Osteoblast (primary cell): ENCODE results near the gene ARL13B. TPM values are rescaled to one million over a fixed set of nuclear protein-coding genes. Genes with fewer than 3 reads are reported as not detected.

ENCODE experiments used
- DNase-seq: peaks from one replicate; pipeline ENCODE4 v3.0.0; 2011; ENCODE audit warnings: low spot score, mixed read lengths; ENCODE audit not compliant: insufficient read length; ENCODE audit errors: missing footprints
- H2AFZ ChIP-seq: 2 replicates; pipeline ENCODE4 v1.6.0; 2011; ENCODE audit warnings: mild to moderate bottlenecking, low read length
- H3K27ac ChIP-seq: 2 replicates; pipeline ENCODE4 v1.5.1; 2011; ENCODE audit warnings: mild to moderate bottlenecking, low read depth, low read length, moderate library complexity
- H3K27me3 ChIP-seq: 2 replicates; pipeline ENCODE4 v1.6.0; 2012; ENCODE audit warnings: mild to moderate bottlenecking, control low read depth, inconsistent platforms, low read length, moderate library complexity; ENCODE audit not compliant: insufficient read depth
- H3K36me3 ChIP-seq: 2 replicates; pipeline ENCODE4 v1.5.1; 2011; ENCODE audit warnings: mild to moderate bottlenecking, low read length, control low read depth, moderate library complexity; ENCODE audit not compliant: insufficient read depth
- H3K4me1 ChIP-seq: 2 replicates; pipeline ENCODE4 v1.5.1; 2011; ENCODE audit warnings: mild to moderate bottlenecking, low read length, control low read depth, moderate library complexity; ENCODE audit not compliant: insufficient read depth
- H3K4me2 ChIP-seq: 2 replicates; pipeline ENCODE4 v1.6.0; 2011; ENCODE audit warnings: mild to moderate bottlenecking, low read length; ENCODE audit not compliant: insufficient read depth
- H3K4me3 ChIP-seq: fragments of 200-600 bp; sonication (generic); 3 replicates; pipeline ENCODE4 v1.5.1; 2012; ENCODE audit warnings: mild to moderate bottlenecking, low read length, inconsistent platforms; ENCODE audit not compliant: insufficient read depth
- H3K79me2 ChIP-seq: 2 replicates; pipeline ENCODE4 v1.6.0; 2012; ENCODE audit warnings: mild to moderate bottlenecking, low read length, control low read depth, inconsistent platforms; ENCODE audit not compliant: insufficient read depth
- H3K9me3 ChIP-seq: 2 replicates; pipeline ENCODE4 v1.5.1; 2011; ENCODE audit warnings: low read depth, low read length, control low read depth
- H4K20me1 ChIP-seq: 2 replicates; pipeline ENCODE4 v1.6.0; 2012; ENCODE audit warnings: mild to moderate bottlenecking, low read length, control low read depth; ENCODE audit not compliant: insufficient read depth
- CTCF ChIP-seq: IDR thresholded peaks from 2 replicates; pipeline ENCODE4 v1.5.1; 2011; ENCODE audit warnings: mild to moderate bottlenecking, low read depth, low read length, moderate library complexity; ENCODE audit errors: extremely low read depth
- small RNA-seq: library from RNA; depleted of rRNA; stranded (forward); fragments of <200 nt; gene quantifications from one replicate; pipeline ENCODE3, GENCODE V24; 2012
- total RNA-seq: library from RNA; depleted of rRNA; stranded (reverse); fragments of >200 nt; gene quantifications from 2 replicates; pipeline ENCODE4 v1.2.3, GENCODE V29; 2012

The ARL13B gene
- total RNA-seq, 1 donor = 18.1 TPM

DNA sequence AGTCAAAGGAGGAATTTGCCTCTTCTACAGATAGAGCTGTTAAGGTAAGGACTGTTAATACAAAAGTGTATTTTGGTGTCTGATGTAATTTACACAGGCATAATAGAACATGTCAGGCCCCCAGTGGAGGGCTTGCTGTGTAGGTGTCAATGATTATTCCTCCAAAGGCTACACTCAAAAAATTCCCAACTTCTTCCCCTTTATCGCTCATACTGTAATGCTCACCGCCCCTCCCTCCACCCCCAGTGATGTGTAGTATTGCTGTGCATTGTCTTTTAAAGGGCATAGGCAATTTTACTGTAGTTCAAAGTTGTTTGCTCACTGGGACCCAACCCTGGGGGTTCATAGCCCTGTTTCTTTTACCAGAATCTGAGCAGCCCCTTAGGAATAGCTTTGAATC, 115.2 kb downstream of the ARL13B start:
- TF ChIP-seq CTCF = no peak
- DNase-seq = no peak
- Histone ChIP-seq H3K4me2 (no peak overlapping the region), H3K4me1 (no peaks in the 10 kb centered on the region), H3K36me3 (peaks cover 15% of the 10 kb centered on the region), H4K20me1 (no peaks in the 10 kb centered on the region), H3K27me3 (no peaks in the 10 kb centered on the region), H2AFZ (no peak overlapping the region), H3K79me2 (no peaks in the 10 kb centered on the region), H3K27ac (no peak overlapping the region), H3K9me3 (no peaks in the 10 kb centered on the region), H3K4me3 (no peak overlapping the region)

DNA sequence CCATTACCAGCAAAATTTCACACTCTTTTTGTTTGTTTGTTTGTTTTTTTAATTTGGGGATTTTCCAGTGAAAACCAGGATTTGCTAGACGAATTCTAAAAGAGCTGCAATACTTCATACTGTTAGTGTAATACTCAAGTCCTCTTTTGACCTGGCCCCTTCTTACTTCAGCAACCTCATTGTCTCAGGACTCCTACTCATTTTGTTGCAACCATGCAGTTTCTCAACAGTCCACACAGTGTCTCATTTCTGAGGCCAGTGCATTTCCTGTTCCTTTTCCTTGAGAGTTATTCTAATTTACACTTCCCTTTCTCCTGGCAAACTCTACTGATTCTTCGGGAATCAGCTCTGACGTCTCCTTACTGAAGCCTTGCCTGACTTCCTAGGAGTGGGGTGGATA, 118.5 kb downstream of the ARL13B start:
- H3K4me2 ChIP-seq = no peak overlapping the region

DNA sequence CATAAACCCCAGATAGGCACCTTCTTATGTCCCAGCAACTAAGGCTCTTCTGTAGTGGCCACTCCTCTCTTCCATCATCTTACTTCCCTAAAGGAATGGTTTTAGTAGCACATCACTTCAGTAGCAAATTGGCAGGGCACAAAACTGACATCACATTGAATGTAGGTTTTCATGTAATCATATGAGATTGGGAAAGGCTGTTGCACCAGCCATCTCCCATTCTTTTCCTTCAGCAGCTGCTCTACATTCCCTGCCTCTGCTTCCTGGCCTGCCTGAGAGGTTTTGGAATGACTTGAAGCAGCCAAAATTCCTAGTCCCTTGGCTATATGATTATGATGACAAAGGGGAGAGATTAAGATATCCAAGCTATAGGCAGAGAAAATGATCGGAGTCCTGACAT, 119.4 kb downstream of the ARL13B start:
- Histone ChIP-seq H3K27me3 (no peaks in the 10 kb centered on the region), H3K27ac (no peak overlapping the region), H3K4me3 (no peak overlapping the region), H3K79me2 (no peaks in the 10 kb centered on the region), H2AFZ (no peak overlapping the region), H3K4me1 (no peaks in the 10 kb centered on the region), H3K4me2 (no peak overlapping the region), H3K36me3 (peaks cover 16% of the 10 kb centered on the region), H3K9me3 (no peaks in the 10 kb centered on the region), H4K20me1 (no peaks in the 10 kb centered on the region)
- DNase-seq = no peak
- TF ChIP-seq CTCF = no peak

More for the DNA sequence above, 118.5 kb downstream of the ARL13B start:
- Histone ChIP-seq H3K27ac (no peak overlapping the region), H3K4me3 (no peak overlapping the region), H4K20me1 (no peaks in the 10 kb centered on the region), H3K9me3 (no peaks in the 10 kb centered on the region), H3K27me3 (no peaks in the 10 kb centered on the region), H3K4me1 (no peaks in the 10 kb centered on the region), H3K36me3 (peaks cover 16% of the 10 kb centered on the region), H2AFZ (peak overlapping the region; percentile 37), H3K79me2 (no peaks in the 10 kb centered on the region)
- DNase-seq = peak; percentile 35
- no peak for TF ChIP-seq CTCF

DNA sequence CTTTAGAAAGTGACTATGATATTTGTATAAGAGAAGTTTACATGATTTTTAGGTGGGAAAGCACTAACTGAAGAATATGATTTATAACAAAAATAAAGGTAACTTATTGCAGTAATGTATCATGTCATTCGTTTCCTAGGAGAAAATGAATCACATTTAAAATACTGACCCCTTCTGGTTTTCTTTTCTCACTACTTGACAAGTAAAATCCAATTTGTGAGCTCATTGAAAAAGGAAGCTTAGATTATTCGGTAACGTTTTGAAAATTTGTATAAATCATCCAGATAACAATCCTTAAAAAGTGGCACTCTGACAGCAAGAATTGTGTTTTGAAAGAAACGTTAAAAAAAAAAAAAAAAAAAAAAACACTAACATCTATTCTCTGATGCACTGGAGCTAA, 121.9 kb downstream of the ARL13B start:
- Histone ChIP-seq H3K4me2 (no peak overlapping the region), H3K27me3 (no peaks in the 10 kb centered on the region), H3K4me3 (no peak overlapping the region), H3K79me2 (no peaks in the 10 kb centered on the region), H3K27ac (no peak overlapping the region), H3K9me3 (no peaks in the 10 kb centered on the region), H2AFZ (no peak overlapping the region), H3K36me3 (peaks cover 6% of the 10 kb centered on the region), H4K20me1 (no peaks in the 10 kb centered on the region), H3K4me1 (no peaks in the 10 kb centered on the region)
- DNase-seq = no peak
- peak; percentile 45 for TF ChIP-seq CTCF

Small RNAs within 50 kb of the gene (small RNA-seq; reads per million reads assigned to genes)
- gene RF00019 = not detected
- gene RNU6-511P = not detected

Other genes with a start within 250 kb of the ARL13B start
- gene PROS1, start 6.3 kb upstream of the ARL13B start, total RNA-seq = 87.5 and 97.4 TPM in 2 replicates
- under 0.01 TPM in 1 of 2 replicates, not detected in the other for gene STX19, start 48.4 kb downstream of the ARL13B start, total RNA-seq
- 3.5 and 4.7 TPM in 2 replicates for gene DHFR2, start 82.8 kb downstream of the ARL13B start, total RNA-seq
- gene NSUN3, start 82.9 kb downstream of the ARL13B start, total RNA-seq = 13.4 and 15.9 TPM in 2 replicates